Naive thymus-derived CD4-positive, alpha-beta T cell (primary cell): ENCODE results near the gene XYLT1. TPM values are rescaled to one million over a fixed set of nuclear protein-coding genes. Genes with fewer than 3 reads are reported as not detected.

Experiments used
- ATAC-seq: fragments of 150-1000 bp; cut with Tn5 transposase; 2 replicates; pipeline ENCODE4 v1.10.0; 2021; ENCODE audit warnings: mild to moderate bottlenecking, moderate library complexity
- CTCF ChIA-PET: fragments of 350-600 bp; sonication (Branson Sonifier 250); formaldehyde crosslinking; loops from one replicate; lab custom pipeline; 2021; ENCODE audit warnings: antibody characterized with exemption; lab: Charles Lee
- POLR2A ChIA-PET: fragments of 350-600 bp; sonication (Branson Sonifier 250); formaldehyde crosslinking; loops from one replicate; lab custom pipeline; 2021; ENCODE audit warnings: antibody characterized with exemption, inconsistent platforms; lab: Charles Lee
- DNase-seq, 9 donors: peaks; one replicate each; pipeline versions ENCODE4 v3.0.0 to v3.0.0-alpha.2; 2020 to 2022; ENCODE audit warnings: mixed read lengths in 1 of 9
- H3K27ac ChIP-seq: one replicate; pipeline ENCODE4 v1.7.0; 2013; ENCODE audit warnings: mild to moderate bottlenecking, low read depth, low read length, moderate library complexity
- H3K27me3 ChIP-seq, 2 donors: one replicate each; pipeline ENCODE4 v1.7.0; 2013; ENCODE audit warnings: low read length in 2 of 2, mild to moderate bottlenecking in 2 of 2, moderate library complexity in 2 of 2; ENCODE audit not compliant: control insufficient read depth in 2 of 2, insufficient read depth in 2 of 2
- H3K36me3 ChIP-seq, 3 experiments: 1 replicate in 2 of 3; 2 replicates in 1 of 3; pipeline ENCODE4 v1.7.0; 2013; ENCODE audit warnings: low read length in 3 of 3, mild to moderate bottlenecking in 3 of 3, moderate library complexity in 1 of 3; ENCODE audit not compliant: insufficient read depth in 3 of 3, control insufficient read depth in 2 of 3
- H3K4me1 ChIP-seq, 2 donors: one replicate each; pipeline ENCODE4 v1.7.0; 2013; ENCODE audit warnings: low read length in 2 of 2, mild to moderate bottlenecking in 2 of 2, moderate library complexity in 1 of 2; ENCODE audit not compliant: control insufficient read depth in 2 of 2, insufficient read depth in 2 of 2
- H3K4me3 ChIP-seq: 2 replicates; pipeline ENCODE4 v1.7.0; 2013; ENCODE audit warnings: mild to moderate bottlenecking, low read length
- H3K9me3 ChIP-seq, 3 experiments: 1 replicate in 2 of 3; 2 replicates in 1 of 3; pipeline ENCODE4 v1.7.0; 2013; ENCODE audit warnings: low read length in 3 of 3; ENCODE audit not compliant: control insufficient read depth in 2 of 3
- H3K27ac Mint-ChIP-seq, 9 donors: one replicate each; pipeline ENCODE4 v1.8.0; 2020 to 2022; ENCODE audit warnings: mixed read lengths in 9 of 9, mild to moderate bottlenecking in 8 of 9, moderate library complexity in 5 of 9, inconsistent platforms in 2 of 9
- H3K27me3 Mint-ChIP-seq, 5 donors: one replicate each; pipeline ENCODE4 v1.8.0; 2021 to 2022; ENCODE audit warnings: mixed read lengths in 5 of 5, mild to moderate bottlenecking in 1 of 5
- H3K36me3 Mint-ChIP-seq, 5 donors: one replicate each; pipeline ENCODE4 v1.8.0; 2020 to 2022; ENCODE audit warnings: mixed read lengths in 5 of 5, mild to moderate bottlenecking in 3 of 5, inconsistent platforms in 1 of 5
- H3K4me1 Mint-ChIP-seq, 7 donors: one replicate each; pipeline ENCODE4 v1.8.0; 2020 to 2022; ENCODE audit warnings: mixed read lengths in 7 of 7, mild to moderate bottlenecking in 3 of 7, inconsistent platforms in 1 of 7
- H3K4me3 Mint-ChIP-seq, 10 donors: one replicate each; pipeline ENCODE4 v1.8.0; 2020 to 2022; ENCODE audit warnings: mild to moderate bottlenecking in 10 of 10, mixed read lengths in 10 of 10, moderate library complexity in 6 of 10, inconsistent platforms in 2 of 10
- H3K9me3 Mint-ChIP-seq, 11 donors: one replicate each; pipeline ENCODE4 v1.8.0; 2020 to 2022; ENCODE audit warnings: mixed read lengths in 11 of 11, mild to moderate bottlenecking in 4 of 11, inconsistent platforms in 1 of 11, moderate library complexity in 1 of 11
- intact Hi-C, 2 donors: fragments of 100-400 bp; cut with micrococcal nuclease; formaldehyde crosslinking; loops; one replicate each; pipeline ENCODE4 v1.15.1; 2023
- polyA plus RNA-seq, 2 donors: library from polyadenylated mRNA; unstranded; fragments of 300-500 nt; fragmentation: Illumina TruSeq; gene quantifications; one replicate each; pipeline ENCODE4 v1.2.3, GENCODE V29; 2021
- total RNA-seq, 6 experiments: library from RNA in 5 of 6; stranded (reverse) in 5 of 6; gene quantifications; 1 replicate in 5 of 6; 2 replicates in 1 of 6; pipeline ENCODE4 v1.2.3 and lab custom pipeline; 2021 to 2026

XYLT1 gene
- total and polyA plus RNA-seq, 7 experiments from 2014 or later, result 1.9 to 50.4 (median 37.9) TPM

DNA sequence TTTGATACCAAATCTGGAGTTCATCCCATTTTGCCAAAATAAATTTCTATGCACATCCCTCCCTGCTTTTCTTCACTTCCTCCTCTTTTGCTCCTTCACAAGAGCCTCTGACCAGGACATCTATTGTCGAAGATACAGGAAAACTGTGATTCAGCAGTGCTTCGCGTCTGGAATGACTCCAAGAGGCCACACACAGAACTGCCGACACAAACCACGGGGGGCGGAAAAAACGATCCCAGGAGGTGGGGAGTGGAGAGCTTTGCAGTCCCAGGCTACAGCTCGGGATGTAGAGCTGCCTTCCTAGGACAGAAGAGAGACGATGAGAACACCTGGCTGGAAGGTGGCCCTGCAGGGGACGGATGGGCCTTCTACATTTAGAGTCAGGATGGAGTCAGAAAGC lies 102.8 kb downstream of the XYLT1 start:
- Histone ChIP-seq H3K27ac (peak overlapping the region; percentile 70), H3K4me3 (no peak overlapping the region)
- H3K36me3 Mint-ChIP-seq, result peaks cover 0 to 39% (median 0%) of the 10 kb centered on the region in 5 donors

DNA sequence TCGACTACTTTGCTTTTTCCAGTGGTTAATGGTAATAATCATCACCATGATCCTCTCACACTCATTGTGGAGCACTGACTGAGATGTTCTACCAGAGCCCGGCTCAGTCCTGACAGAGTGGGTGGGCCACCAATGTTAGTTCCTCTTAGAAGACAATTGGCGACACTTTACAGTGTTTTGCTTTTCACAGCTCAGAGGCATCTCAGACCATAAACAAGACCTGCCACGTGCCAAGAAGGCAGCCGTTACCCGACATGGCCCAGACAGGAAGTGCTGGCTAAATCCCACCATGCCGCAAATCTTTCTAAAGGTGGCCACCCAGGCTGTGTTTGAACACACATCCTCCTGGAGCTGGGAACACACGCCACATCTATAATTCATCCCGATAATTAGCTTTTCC lies 103.7 kb downstream of the XYLT1 start:
- peaks cover 0 to 41% (median 0%) of the 10 kb centered on the region in 5 donors for H3K36me3 Mint-ChIP-seq
- H3K9me3 ChIP-seq, result no peaks in the 10 kb centered on the region
- no peak overlapping the region for H3K4me3 ChIP-seq
- H3K4me1 Mint-ChIP-seq, result peaks cover 69 to 100% (median 97%) of the 10 kb centered on the region in 7 donors
- H3K27me3 Mint-ChIP-seq, result no peaks in the 10 kb centered on the region
- peaks cover 90 to 95% of the 10 kb centered on the region in 2 donors for H3K4me1 ChIP-seq
- ATAC-seq (no peak), DNase-seq (peak in 2 of 9 donors; percentile 29 to 41)
- peak overlapping the region; percentile 34 to 96 (median 62) for H3K4me3 Mint-ChIP-seq
- H3K9me3 Mint-ChIP-seq, result peaks cover 0 to 9% (median 0%) of the 10 kb centered on the region in 11 donors
- H3K27ac Mint-ChIP-seq, result peak overlapping the region; percentile 89 to 100 (median 99)
- H3K36me3 ChIP-seq, result no peaks in the 10 kb centered on the region
- H3K27ac ChIP-seq, result peak overlapping the region; percentile 70
- ChIA-PET POLR2A (interaction anchor here (1.0 to 5.0 kb wide), 5 partner anchors 9 to 50 kb away, joined by 3 to 57 read pairs (median 5); no protein-coding TSS in a partner anchor), CTCF (interaction anchor here (0.8 to 2.2 kb wide), 5 partner anchors 50 to 187 kb away, joined by 3 to 10 read pairs (median 3); no protein-coding TSS in a partner anchor)
- intact Hi-C loops, result loop anchor here (5.0 to 10.0 kb wide), 6 partner anchors 50 to 1700 kb away; partner anchors contain the start of gene COQ7 (in 1 of the 2)
- H3K27me3 ChIP-seq, result no peaks in the 10 kb centered on the region

More for the DNA sequence above, 102.8 kb downstream of the XYLT1 start:
- DNase-seq (no peak), ATAC-seq (no peak)
- ChIA-PET POLR2A (interaction anchor here (1.3 to 5.0 kb wide), 4 partner anchors 10 to 85 kb away, joined by 3 to 57 read pairs (median 6); no protein-coding TSS in a partner anchor), CTCF (interaction anchor here (0.8 to 1.4 kb wide), 2 partner anchors 74 to 99 kb away, joined by 3 to 5 read pairs; no protein-coding TSS in a partner anchor)
- Histone ChIP-seq H3K9me3 (no peaks in the 10 kb centered on the region), H3K36me3 (no peaks in the 10 kb centered on the region), H3K27me3 (no peaks in the 10 kb centered on the region), H3K4me1 (peaks cover 87 to 95% of the 10 kb centered on the region in 2 donors)
- peak overlapping the region; percentile 47 to 96 (median 68) for H3K4me3 Mint-ChIP-seq
- H3K4me1 Mint-ChIP-seq, result peaks cover 70 to 100% (median 97%) of the 10 kb centered on the region in 7 donors
- no peaks in the 10 kb centered on the region for H3K27me3 Mint-ChIP-seq
- intact Hi-C loops, result loop anchor here (2.0 to 10.0 kb wide), 9 partner anchors 15 to 1699 kb away; partner anchors contain the start of gene COQ7 (in 1 of the 2)
- H3K9me3 Mint-ChIP-seq, result peaks cover 0 to 9% (median 0%) of the 10 kb centered on the region in 11 donors
- peak overlapping the region; percentile 96 to 100 (median 99) for H3K27ac Mint-ChIP-seq

DNA sequence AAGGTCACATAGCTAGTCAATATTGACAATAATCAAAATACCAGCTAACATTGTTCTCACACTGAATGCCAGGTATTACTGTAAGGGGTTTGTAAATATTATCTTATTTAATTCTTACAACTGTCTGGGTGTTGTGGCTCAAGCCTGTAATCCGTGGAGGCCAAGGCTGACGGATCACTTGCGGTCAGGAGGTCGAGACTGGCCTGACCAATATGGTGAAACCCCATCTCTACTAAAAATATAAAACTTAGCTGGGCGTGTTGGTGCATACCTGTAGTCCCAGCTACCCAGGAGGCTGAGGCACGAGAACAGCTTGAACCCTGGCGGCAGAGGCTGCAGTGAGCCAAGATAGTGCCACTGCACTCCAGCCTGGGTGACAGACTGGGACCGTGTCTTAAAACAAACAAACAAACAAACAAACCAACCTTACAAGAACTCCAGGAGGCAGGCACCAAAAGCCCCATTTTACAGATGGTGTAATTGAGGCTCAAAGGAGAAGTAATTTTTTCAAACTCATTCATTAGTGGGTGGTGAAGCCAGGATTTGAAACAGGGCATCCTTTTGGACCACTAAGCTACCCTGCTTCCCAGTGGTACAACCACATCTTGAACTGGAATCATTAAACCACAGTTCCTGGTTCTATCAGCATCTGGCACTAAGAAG lies 104.3 kb downstream of the XYLT1 start:
- peaks cover 0 to 44% (median 0%) of the 10 kb centered on the region in 5 donors for H3K36me3 Mint-ChIP-seq
- H3K4me3 Mint-ChIP-seq, result peak overlapping the region in 9 of 10 donors; percentile 8 to 90 (median 50)
- peaks cover 69 to 100% (median 97%) of the 10 kb centered on the region in 7 donors for H3K4me1 Mint-ChIP-seq
- H3K36me3 ChIP-seq, result no peaks in the 10 kb centered on the region
- H3K9me3 ChIP-seq, result no peaks in the 10 kb centered on the region
- H3K27me3 Mint-ChIP-seq, result no peaks in the 10 kb centered on the region
- peaks cover 90 to 91% of the 10 kb centered on the region in 2 donors for H3K4me1 ChIP-seq
- no peaks in the 10 kb centered on the region for H3K27me3 ChIP-seq
- POLR2A ChIA-PET, result interaction anchor here (0.8 to 2.6 kb wide), 6 partner anchors 14 to 83 kb away, joined by 3 to 8 read pairs (median 4); no protein-coding TSS in a partner anchor
- H3K27ac Mint-ChIP-seq, result peak overlapping the region; percentile 97 to 100 (median 99)
- H3K27ac ChIP-seq, result peak overlapping the region; percentile 70
- no peak for DNase-seq
- CTCF ChIA-PET, result interaction anchor here (0.7 to 2.2 kb wide), 7 partner anchors 12 to 187 kb away, joined by 3 to 10 read pairs (median 4); no protein-coding TSS in a partner anchor
- no peak for ATAC-seq
- no peak overlapping the region for H3K4me3 ChIP-seq
- intact Hi-C loops, result loop anchor here (5.0 to 10.0 kb wide), 6 partner anchors 51 to 1701 kb away; partner anchors contain the start of gene COQ7 (in 1 of the 2)
- peaks cover 0 to 9% (median 0%) of the 10 kb centered on the region in 11 donors for H3K9me3 Mint-ChIP-seq

DNA sequence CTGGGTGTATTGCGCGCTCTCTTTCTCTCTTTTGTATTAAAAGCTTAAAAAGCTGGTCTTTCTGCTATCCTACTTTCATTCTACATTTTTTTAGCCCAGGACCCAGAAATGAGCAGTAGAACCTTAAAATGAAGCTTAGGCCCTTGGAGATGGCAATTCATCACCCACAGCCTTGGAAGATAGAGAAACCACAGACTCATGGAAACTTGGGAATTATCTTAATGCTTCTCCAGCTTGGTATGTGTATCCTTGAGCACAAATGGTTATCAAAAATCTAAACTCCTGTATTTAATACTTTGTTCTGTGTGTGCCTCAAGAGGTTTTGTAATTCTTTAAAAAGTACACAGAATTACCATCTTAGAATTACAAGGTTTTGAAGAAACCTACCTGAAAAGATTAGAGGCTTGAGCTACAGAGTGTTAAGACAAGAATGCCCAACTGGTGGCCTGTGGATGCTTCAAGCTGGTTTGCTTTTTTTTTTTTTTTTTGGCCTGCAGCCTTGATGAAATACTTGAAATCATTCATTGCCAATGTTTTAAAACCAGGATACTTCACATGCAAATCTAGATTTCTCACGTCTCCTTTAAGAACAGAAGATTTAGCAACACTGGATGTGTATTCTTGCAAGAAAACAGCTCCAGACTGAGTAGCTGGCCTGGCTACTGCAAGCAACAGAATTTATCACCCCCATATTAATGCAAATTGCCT lies 105.0 kb downstream of the XYLT1 start:
- intact Hi-C loops, result loop anchor here (2.0 to 10.0 kb wide), 7 partner anchors 19 to 1702 kb away; partner anchors contain the start of gene COQ7 (in 1 of the 2)
- Histone ChIP-seq H3K4me1 (peaks cover 89 to 90% of the 10 kb centered on the region in 2 donors), H3K9me3 (no peaks in the 10 kb centered on the region), H3K4me3 (no peak overlapping the region), H3K27me3 (no peaks in the 10 kb centered on the region), H3K36me3 (no peaks in the 10 kb centered on the region), H3K27ac (peak overlapping the region; percentile 95)
- ChIA-PET POLR2A (interaction anchor here (0.5 to 2.6 kb wide), 4 partner anchors 22 to 150 kb away, joined by 3 to 8 read pairs (median 4); no protein-coding TSS in a partner anchor), CTCF (interaction anchor here (0.7 to 2.2 kb wide), 5 partner anchors 12 to 154 kb away, joined by 3 to 10 read pairs (median 4); no protein-coding TSS in a partner anchor)
- Mint-ChIP-seq H3K4me1 (peaks cover 69 to 100% (median 97%) of the 10 kb centered on the region in 7 donors), H3K36me3 (peaks cover 0 to 49% (median 0%) of the 10 kb centered on the region in 5 donors), H3K27me3 (no peaks in the 10 kb centered on the region), H3K9me3 (peaks cover 0 to 9% (median 0%) of the 10 kb centered on the region in 11 donors), H3K4me3 (peak overlapping the region in 9 of 10 donors; percentile 5 to 90 (median 71)), H3K27ac (peak overlapping the region; percentile 97 to 100 (median 99))
- ATAC-seq (no peak), DNase-seq (no peak)

DNA sequence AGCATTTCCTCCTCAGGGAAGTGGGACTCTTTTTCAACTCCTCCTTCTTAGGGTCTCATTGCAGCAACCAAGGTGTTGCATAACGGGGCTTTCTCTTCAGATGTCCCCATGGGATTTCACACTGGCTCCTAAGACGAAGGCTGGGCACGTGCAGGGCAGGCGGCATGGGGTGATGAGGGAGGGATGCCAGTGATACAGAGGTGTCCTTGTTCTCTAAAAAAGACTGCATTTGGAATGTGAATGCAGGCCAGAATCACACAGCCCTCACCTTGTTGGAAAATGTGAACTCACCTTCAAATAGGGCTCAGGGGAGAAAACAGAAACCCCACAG lies 105.6 kb downstream of the XYLT1 start:
- CTCF ChIA-PET, result no interaction called here
- POLR2A ChIA-PET, result interaction anchor here (1.4 kb wide), 1 partner anchor 85 kb away, joined by 5 read pairs; no protein-coding TSS in a partner anchor
- H3K4me1 Mint-ChIP-seq, result peaks cover 71 to 100% (median 97%) of the 10 kb centered on the region in 7 donors
- DNase-seq, result no peak
- Histone ChIP-seq H3K27me3 (no peaks in the 10 kb centered on the region), H3K9me3 (no peaks in the 10 kb centered on the region), H3K27ac (peak overlapping the region; percentile 95), H3K4me1 (peaks cover 89 to 90% of the 10 kb centered on the region in 2 donors), H3K36me3 (no peaks in the 10 kb centered on the region), H3K4me3 (peak overlapping the region; percentile 20)
- peaks cover 0 to 55% (median 0%) of the 10 kb centered on the region in 5 donors for H3K36me3 Mint-ChIP-seq
- ATAC-seq, result no peak
- intact Hi-C loops, result loop anchor here (2.0 to 10.0 kb wide), 7 partner anchors 18 to 1702 kb away; partner anchors contain the start of gene COQ7 (in 1 of the 2)
- H3K27me3 Mint-ChIP-seq, result no peaks in the 10 kb centered on the region
- peak overlapping the region; percentile 97 to 100 (median 99) for H3K27ac Mint-ChIP-seq
- peaks cover 0 to 9% (median 0%) of the 10 kb centered on the region in 11 donors for H3K9me3 Mint-ChIP-seq
- peak overlapping the region in 9 of 10 donors; percentile 55 to 90 (median 74) for H3K4me3 Mint-ChIP-seq
